Measurements from ENCODE around the gene BIRC7. TPM values are rescaled to one million over a fixed set of nuclear protein-coding genes. Genes with fewer than 3 reads are reported as not detected.

The BIRC7 gene
- polyA plus RNA-seq, 1 donor (not counting 4 experiments of a cell fraction or from before 2014, with no cell fraction given), result not detected

GRCh38 chr20:63190828-63191227 lies 44.9 kb upstream of the BIRC7 start:
- no peak overlapping the region for H3K4me2 ChIP-seq (ENCODE audit: control insufficient read depth, extremely low read depth, insufficient read depth, low read depth, low read length)

GRCh38 chr20:63191400-63191799 lies 44.3 kb upstream of the BIRC7 start:
- peaks cover 3% of the 10 kb centered on the region for H3K4me1 ChIP-seq (ENCODE audit: control insufficient read depth, extremely low read depth, insufficient read depth, low read length)
- no peak overlapping the region for H3K4me2 ChIP-seq (ENCODE audit: control insufficient read depth, extremely low read depth, insufficient read depth, low read depth, low read length)
- H3K4me3 ChIP-seq (ENCODE audit: control insufficient read depth in 2 of 3, extremely low read depth in 1 of 3, insufficient read depth in 2 of 3, low read depth in 1 of 3, low read length in 3 of 3), result no peak overlapping the region
- H3K9me1 ChIP-seq (ENCODE audit: control insufficient read depth, extremely low read depth, insufficient read depth, low read length), result no peaks in the 10 kb centered on the region
- H3K9ac ChIP-seq (ENCODE audit: control insufficient read depth, extremely low read depth, insufficient read depth, low read length), result no peak overlapping the region
- no peaks in the 10 kb centered on the region for H3K79me2 ChIP-seq (ENCODE audit: control insufficient read depth, insufficient read depth, low read length)
- dilution Hi-C loops (cut with MboI; ENCODE audit: extremely low pct_ligation_motif_present, low sequenced_read_pairs), result no loop called here
- TF ChIP-seq EZH2 (IDR thresholded peaks at IDR 0.05; ENCODE audit: low read length) (no peak), CTCF (optimal IDR thresholded peaks at IDR 0.05 in 1 of 3, IDR thresholded peaks at IDR 0.05 in 1 of 3, conservative IDR thresholded peaks at IDR 0.05 in 1 of 3; ENCODE audit: extremely low read depth in 1 of 3, insufficient read depth in 2 of 3, low read length in 3 of 3) (no peak)
- no peak for FAIRE-seq
- H3K27me3 ChIP-seq (ENCODE audit: control insufficient read depth, extremely low read depth, insufficient read depth, low read length), result no peaks in the 10 kb centered on the region
- peaks cover 4% of the 10 kb centered on the region for H4K20me1 ChIP-seq (ENCODE audit: control insufficient read depth, extremely low read depth, insufficient read depth, low read length)
- no peak overlapping the region for H2AFZ ChIP-seq (ENCODE audit: control insufficient read depth, low read length)
- peak; percentile 64 for DNase-seq (ENCODE audit: low read depth, low spot score)
- H3K9me3 ChIP-seq (ENCODE audit: control insufficient read depth, low read depth, low read length), result no peaks in the 10 kb centered on the region
- peaks cover 8 to 12% of the 10 kb centered on the region in 2 experiments for H3K36me3 ChIP-seq (ENCODE audit: control insufficient read depth in 2 of 2, extremely low read depth in 1 of 2, insufficient read depth in 2 of 2, low read length in 2 of 2)
- no peak overlapping the region for H3K27ac ChIP-seq (ENCODE audit: control insufficient read depth, insufficient read depth, low read length)

More at GRCh38 chr20:63190828-63191227, 44.9 kb upstream of the BIRC7 start:
- H3K4me1 ChIP-seq (ENCODE audit: control insufficient read depth, extremely low read depth, insufficient read depth, low read length), result peaks cover 3% of the 10 kb centered on the region
- H2AFZ ChIP-seq (ENCODE audit: control insufficient read depth, low read length), result no peak overlapping the region
- no peak overlapping the region for H3K9ac ChIP-seq (ENCODE audit: control insufficient read depth, extremely low read depth, insufficient read depth, low read length)
- no peaks in the 10 kb centered on the region for H3K9me1 ChIP-seq (ENCODE audit: control insufficient read depth, extremely low read depth, insufficient read depth, low read length)
- DNase-seq (ENCODE audit: low read depth, low spot score) (no peak), FAIRE-seq (no peak)
- H3K4me3 ChIP-seq (ENCODE audit: control insufficient read depth in 2 of 3, extremely low read depth in 1 of 3, insufficient read depth in 2 of 3, low read depth in 1 of 3, low read length in 3 of 3), result no peak overlapping the region
- TF ChIP-seq CTCF (optimal IDR thresholded peaks at IDR 0.05 in 1 of 3, IDR thresholded peaks at IDR 0.05 in 1 of 3, conservative IDR thresholded peaks at IDR 0.05 in 1 of 3; ENCODE audit: extremely low read depth in 1 of 3, insufficient read depth in 2 of 3, low read length in 3 of 3), result no peak
- no peak for TF ChIP-seq EZH2 (IDR thresholded peaks at IDR 0.05; ENCODE audit: low read length)
- H3K9me3 ChIP-seq (ENCODE audit: control insufficient read depth, low read depth, low read length), result no peaks in the 10 kb centered on the region
- dilution Hi-C loops (cut with MboI; ENCODE audit: extremely low pct_ligation_motif_present, low sequenced_read_pairs), result no loop called here
- no peaks in the 10 kb centered on the region for H3K79me2 ChIP-seq (ENCODE audit: control insufficient read depth, insufficient read depth, low read length)
- H3K36me3 ChIP-seq (ENCODE audit: control insufficient read depth in 2 of 2, extremely low read depth in 1 of 2, insufficient read depth in 2 of 2, low read length in 2 of 2), result peaks cover 7% of the 10 kb centered on the region in 2 experiments
- H3K27me3 ChIP-seq (ENCODE audit: control insufficient read depth, extremely low read depth, insufficient read depth, low read length), result no peaks in the 10 kb centered on the region
- peaks cover 4% of the 10 kb centered on the region for H4K20me1 ChIP-seq (ENCODE audit: control insufficient read depth, extremely low read depth, insufficient read depth, low read length)
- no peak overlapping the region for H3K27ac ChIP-seq (ENCODE audit: control insufficient read depth, insufficient read depth, low read length)
